Measurements from ENCODE around the gene P3R3URF. TPM values are rescaled to one million over a fixed set of nuclear protein-coding genes. Genes with fewer than 3 reads are reported as not detected.
A peak's percentile ranks its signal among the peaks of the same experiment; 100 is the strongest.

The P3R3URF gene
- total RNA-seq, 2 donors from 2014 or later = not detected

- Mint-ChIP-seq H3K27ac (no peak overlapping the region), H3K4me3 (no peak overlapping the region), H3K27me3 (peaks cover 0 to 2% of the 10 kb centered on the region in 2 donors), H3K4me1 (ENCODE audit: low read depth in 2 of 2) (no peaks in the 10 kb centered on the region), H3K9me3 (no peaks in the 10 kb centered on the region), H3K36me3 (no peaks in the 10 kb centered on the region)
- DNase-seq (ENCODE audit: low spot score) (no peak), ATAC-seq (no peak)
Measured at GRCh38 chr1:46150085-46150484, 26.2 kb downstream of the P3R3URF start.

GRCh38 chr1:46148318-46148717, 28.0 kb downstream of the P3R3URF start:
- no peak overlapping the region for H3K27ac Mint-ChIP-seq
- H3K27me3 Mint-ChIP-seq = peaks cover 0 to 2% of the 10 kb centered on the region in 2 donors
- no peaks in the 10 kb centered on the region for H3K9me3 Mint-ChIP-seq
- H3K4me1 Mint-ChIP-seq (ENCODE audit: low read depth in 2 of 2) = no peaks in the 10 kb centered on the region
- ATAC-seq (no peak), DNase-seq (ENCODE audit: low spot score) (no peak)
- H3K36me3 Mint-ChIP-seq = no peaks in the 10 kb centered on the region
- H3K4me3 Mint-ChIP-seq = no peak overlapping the region

GRCh38 chr1:46137916-46138315, 38.4 kb downstream of the P3R3URF start:
- Mint-ChIP-seq H3K4me3 (no peak overlapping the region), H3K9me3 (no peaks in the 10 kb centered on the region), H3K36me3 (no peaks in the 10 kb centered on the region), H3K4me1 (ENCODE audit: low read depth in 2 of 2) (peaks cover 11 to 15% of the 10 kb centered on the region in 2 donors), H3K27ac (no peak overlapping the region), H3K27me3 (peaks cover 12 to 15% of the 10 kb centered on the region in 2 donors)
- ATAC-seq (no peak), DNase-seq (ENCODE audit: low spot score) (no peak)

GRCh38 chr1:46136711-46137110, 39.6 kb downstream of the P3R3URF start:
- Mint-ChIP-seq H3K27me3 (peaks cover 12 to 15% of the 10 kb centered on the region in 2 donors), H3K9me3 (no peaks in the 10 kb centered on the region), H3K27ac (no peak overlapping the region), H3K4me1 (ENCODE audit: low read depth in 2 of 2) (peaks cover 16 to 18% of the 10 kb centered on the region in 2 donors), H3K4me3 (no peak overlapping the region), H3K36me3 (no peaks in the 10 kb centered on the region)
- ATAC-seq (no peak), DNase-seq (ENCODE audit: low spot score) (no peak)

- peak overlapping the region; percentile 30 to 98 for H3K27ac Mint-ChIP-seq
- ATAC-seq = no peak
- no peaks in the 10 kb centered on the region for H3K9me3 Mint-ChIP-seq
- peaks cover 21 to 23% of the 10 kb centered on the region in 2 donors for H3K4me1 Mint-ChIP-seq (ENCODE audit: low read depth in 2 of 2)
- no peak for DNase-seq (ENCODE audit: low spot score)
- peaks cover 7 to 14% of the 10 kb centered on the region in 2 donors for H3K27me3 Mint-ChIP-seq
- H3K4me3 Mint-ChIP-seq = no peak overlapping the region
- H3K36me3 Mint-ChIP-seq = no peaks in the 10 kb centered on the region
Measured at GRCh38 chr1:46134660-46135331, 41.5 kb downstream of the P3R3URF start.

- peak overlapping the region; percentile 30 to 98 for H3K27ac Mint-ChIP-seq
- H3K4me1 Mint-ChIP-seq (ENCODE audit: low read depth in 2 of 2) = peaks cover 21 to 23% of the 10 kb centered on the region in 2 donors
- no peak for DNase-seq (ENCODE audit: low spot score)
- no peaks in the 10 kb centered on the region for H3K9me3 Mint-ChIP-seq
- ATAC-seq = no peak
- peak overlapping the region; percentile 95 for H3K4me3 Mint-ChIP-seq
- H3K36me3 Mint-ChIP-seq = no peaks in the 10 kb centered on the region
- peaks cover 13 to 18% of the 10 kb centered on the region in 2 donors for H3K27me3 Mint-ChIP-seq
Measured at GRCh38 chr1:46133781-46134350, 42.4 kb downstream of the P3R3URF start.

- DNase-seq (ENCODE audit: low spot score) (no peak), ATAC-seq (peak; percentile 74)
- Mint-ChIP-seq H3K27me3 (peaks cover 14 to 20% of the 10 kb centered on the region in 2 donors), H3K9me3 (no peaks in the 10 kb centered on the region), H3K4me3 (peak overlapping the region; percentile 95), H3K27ac (peak overlapping the region; percentile 98 to 99), H3K36me3 (no peaks in the 10 kb centered on the region), H3K4me1 (ENCODE audit: low read depth in 2 of 2) (peaks cover 23% of the 10 kb centered on the region in 2 donors)
Measured at GRCh38 chr1:46133181-46133658, 43.1 kb downstream of the P3R3URF start.

GRCh38 chr1:46132529-46133180, 43.6 kb downstream of the P3R3URF start, which contains the start of gene PIK3R3:
TSS of gene PIK3R3 (minus strand) at chr1:46132629. CDS start at chr1:46131952, 677 bp downstream.
- Mint-ChIP-seq H3K4me1 (ENCODE audit: low read depth in 2 of 2) (peaks cover 23% of the 10 kb centered on the region in 2 donors), H3K36me3 (no peaks in the 10 kb centered on the region), H3K27me3 (peaks cover 14 to 20% of the 10 kb centered on the region in 2 donors), H3K4me3 (peak within 1 kb of the TSS; percentile 95), H3K9me3 (no peaks in the 10 kb centered on the region), H3K27ac (peak within 1 kb of the TSS; percentile 98 to 99)
- ATAC-seq (peak; percentile 98), DNase-seq (ENCODE audit: low spot score) (peak; percentile 97)

- no peaks in the 10 kb centered on the region for H3K36me3 Mint-ChIP-seq
- H3K9me3 Mint-ChIP-seq = no peaks in the 10 kb centered on the region
- H3K27ac Mint-ChIP-seq = peak overlapping the region; percentile 98 to 99
- DNase-seq (ENCODE audit: low spot score) (no peak), ATAC-seq (no peak)
- peaks cover 23% of the 10 kb centered on the region in 2 donors for H3K4me1 Mint-ChIP-seq (ENCODE audit: low read depth in 2 of 2)
- peak overlapping the region; percentile 95 for H3K4me3 Mint-ChIP-seq
- H3K27me3 Mint-ChIP-seq = peaks cover 12 to 20% of the 10 kb centered on the region in 2 donors
Measured at GRCh38 chr1:46131712-46132528, 44.4 kb downstream of the P3R3URF start.

- Mint-ChIP-seq H3K36me3 (no peaks in the 10 kb centered on the region), H3K9me3 (no peaks in the 10 kb centered on the region), H3K27ac (peak overlapping the region; percentile 98 to 99), H3K4me1 (ENCODE audit: low read depth in 2 of 2) (peaks cover 23% of the 10 kb centered on the region in 2 donors), H3K4me3 (peak overlapping the region; percentile 95), H3K27me3 (peaks cover 10 to 20% of the 10 kb centered on the region in 2 donors)
- no peak for DNase-seq (ENCODE audit: low spot score)
- ATAC-seq = no peak
Measured at GRCh38 chr1:46131093-46131492, 45.2 kb downstream of the P3R3URF start.

- peaks cover 23% of the 10 kb centered on the region in 2 donors for H3K4me1 Mint-ChIP-seq (ENCODE audit: low read depth in 2 of 2)
- peak overlapping the region; percentile 95 for H3K4me3 Mint-ChIP-seq
- H3K9me3 Mint-ChIP-seq = no peaks in the 10 kb centered on the region
- H3K27ac Mint-ChIP-seq = no peak overlapping the region
- no peaks in the 10 kb centered on the region for H3K36me3 Mint-ChIP-seq
- no peak for ATAC-seq
- no peak for DNase-seq (ENCODE audit: low spot score)
- peaks cover 10 to 20% of the 10 kb centered on the region in 2 donors for H3K27me3 Mint-ChIP-seq
Measured at GRCh38 chr1:46130606-46131005, 45.7 kb downstream of the P3R3URF start.

GRCh38 chr1:46130121-46130520, 46.2 kb downstream of the P3R3URF start:
- no peak for DNase-seq (ENCODE audit: low spot score)
- H3K4me1 Mint-ChIP-seq (ENCODE audit: low read depth in 2 of 2) = peaks cover 23% of the 10 kb centered on the region in 2 donors
- H3K9me3 Mint-ChIP-seq = no peaks in the 10 kb centered on the region
- H3K4me3 Mint-ChIP-seq = peak overlapping the region; percentile 95
- peaks cover 10 to 20% of the 10 kb centered on the region in 2 donors for H3K27me3 Mint-ChIP-seq
- no peaks in the 10 kb centered on the region for H3K36me3 Mint-ChIP-seq
- no peak for ATAC-seq
- no peak overlapping the region for H3K27ac Mint-ChIP-seq

- peaks cover 12 to 13% of the 10 kb centered on the region in 2 donors for H3K4me1 Mint-ChIP-seq (ENCODE audit: low read depth in 2 of 2)
- no peaks in the 10 kb centered on the region for H3K9me3 Mint-ChIP-seq
- no peak overlapping the region for H3K27ac Mint-ChIP-seq
- no peak overlapping the region for H3K4me3 Mint-ChIP-seq
- H3K36me3 Mint-ChIP-seq = no peaks in the 10 kb centered on the region
- ATAC-seq = no peak
- no peak for DNase-seq (ENCODE audit: low spot score)
- H3K27me3 Mint-ChIP-seq = peaks cover 10 to 20% of the 10 kb centered on the region in 2 donors
Measured at GRCh38 chr1:46128344-46128743, 47.9 kb downstream of the P3R3URF start.
